Liver (tissue), 9 donors: Measurements from ENCODE around the gene USP6NL. TPM values are rescaled to one million over a fixed set of nuclear protein-coding genes. Genes with fewer than 3 reads are reported as not detected.

ENCODE experiments used
- DNase-seq: peaks from one replicate; pipeline ENCODE4 v3.0.0-alpha.2; 2017; ENCODE audit warnings: low spot score
- H3K27ac ChIP-seq, 2 donors: one replicate each; pipeline ENCODE4 v1.7.0; 2013; ENCODE audit warnings: inconsistent platforms in 2 of 2, low read length in 2 of 2, control low read depth in 1 of 2, low read depth in 1 of 2, mild to moderate bottlenecking in 1 of 2
- H3K27me3 ChIP-seq, 4 donors: one replicate each; pipeline versions ENCODE4 v1.6.1 to v1.7.0; 2013; ENCODE audit warnings: low read length in 3 of 4, inconsistent platforms in 1 of 4, mild to moderate bottlenecking in 1 of 4, moderate library complexity in 1 of 4; ENCODE audit not compliant: control insufficient read depth in 4 of 4, insufficient read depth in 4 of 4
- H3K36me3 ChIP-seq, 4 donors: one replicate each; pipeline versions ENCODE4 v1.6.1 to v1.7.0; 2013; ENCODE audit warnings: low read length in 3 of 4, mild to moderate bottlenecking in 3 of 4, low read depth in 1 of 4, moderate library complexity in 1 of 4; ENCODE audit not compliant: control insufficient read depth in 4 of 4, insufficient read depth in 3 of 4
- H3K4me1 ChIP-seq, 4 donors: one replicate each; pipeline versions ENCODE4 v1.6.1 to v1.7.0; 2013; ENCODE audit warnings: low read length in 3 of 4, mild to moderate bottlenecking in 3 of 4, moderate library complexity in 1 of 4; ENCODE audit not compliant: control insufficient read depth in 4 of 4, insufficient read depth in 4 of 4
- H3K4me3 ChIP-seq, 3 donors: one replicate each; pipeline versions ENCODE4 v1.6.1 to v1.7.0; 2013; ENCODE audit warnings: low read length in 3 of 3, control low read depth in 1 of 3, low read depth in 1 of 3, mild to moderate bottlenecking in 1 of 3
- H3K9ac ChIP-seq, 2 donors: one replicate each; pipeline ENCODE4 v1.7.0; 2013; ENCODE audit warnings: low read length in 2 of 2, mild to moderate bottlenecking in 2 of 2, moderate library complexity in 2 of 2, control low read depth in 1 of 2, low read depth in 1 of 2
- H3K9me3 ChIP-seq, 4 donors: one replicate each; pipeline versions ENCODE4 v1.6.1 to v1.7.0; 2013; ENCODE audit warnings: low read length in 3 of 4; ENCODE audit not compliant: control insufficient read depth in 4 of 4
- EGR1 ChIP-seq, 2 donors: IDR thresholded peaks; 2 replicates each; pipeline ENCODE4 v1.6.1; 2016 to 2018; ENCODE audit warnings: antibody characterized with exemption in 2 of 2, low read depth in 2 of 2
- FOXA1 ChIP-seq: IDR thresholded peaks from 2 replicates; pipeline ENCODE4 v1.6.1; 2016; ENCODE audit warnings: antibody characterized with exemption
- FOXA2 ChIP-seq: IDR thresholded peaks from 2 replicates; pipeline ENCODE4 v1.6.1; 2016; ENCODE audit warnings: antibody characterized with exemption
- GABPA ChIP-seq, 2 donors: IDR thresholded peaks in 1 of 2; conservative IDR thresholded peaks in 1 of 2; 2 replicates each; pipeline ENCODE4 v1.6.1; 2016; ENCODE audit warnings: antibody characterized with exemption in 2 of 2, mild to moderate bottlenecking in 1 of 2, moderate library complexity in 1 of 2
- HNF4A ChIP-seq, 2 donors: conservative IDR thresholded peaks; 2 replicates each; pipeline ENCODE4 v1.6.1; 2016; ENCODE audit warnings: antibody characterized with exemption in 2 of 2, mild to moderate bottlenecking in 2 of 2
- HNF4G ChIP-seq: IDR thresholded peaks from 2 replicates; pipeline ENCODE4 v1.6.1; 2016; ENCODE audit warnings: antibody characterized with exemption
- JUND ChIP-seq, 2 donors: IDR thresholded peaks; 2 replicates each; pipeline ENCODE4 v1.6.1; 2016; ENCODE audit warnings: antibody characterized with exemption in 2 of 2
- NR2F2 ChIP-seq: IDR thresholded peaks from 2 replicates; pipeline ENCODE4 v1.6.1; 2016; ENCODE audit warnings: antibody characterized with exemption
- RAD21 ChIP-seq, 2 donors: IDR thresholded peaks; 2 replicates each; pipeline ENCODE4 v1.6.1; 2016; ENCODE audit warnings: antibody characterized with exemption in 2 of 2, mild to moderate bottlenecking in 2 of 2
- RXRA ChIP-seq, 2 donors: IDR thresholded peaks; 2 replicates each; pipeline ENCODE4 v1.6.1; 2017 to 2018; ENCODE audit warnings: antibody characterized with exemption in 2 of 2, mild to moderate bottlenecking in 1 of 2
- SP1 ChIP-seq: IDR thresholded peaks from 2 replicates; pipeline ENCODE4 v1.6.1; 2018; ENCODE audit warnings: antibody characterized with exemption, mild to moderate bottlenecking
- TAF1 ChIP-seq: conservative IDR thresholded peaks from 2 replicates; pipeline ENCODE4 v1.6.1; 2016; ENCODE audit warnings: antibody characterized with exemption, mild to moderate bottlenecking
- YY1 ChIP-seq: IDR thresholded peaks from 2 replicates; pipeline ENCODE4 v1.6.1; 2016; ENCODE audit warnings: antibody characterized with exemption, mild to moderate bottlenecking
- WGBS: extraction: QIAGEN DNeasy Blood & Tissue Kit; methylation state at CpG from one replicate; pipeline ENCODE4 v1.1.7; 2013; 5-methylcytosine and 5-hydroxymethylcytosine counted together
- polyA plus RNA-seq, 2 donors: library from polyadenylated mRNA; stranded (reverse) in 1 of 2; unstranded in 1 of 2; fragments of 200-250 nt in 1 of 2; fragments of >200 nt in 1 of 2; fragmentation: Nextera tagmentation in 1 of 2; extraction: Ambion mirVana in 1 of 2; gene quantifications; one replicate each; pipeline versions ENCODE4 v1.2.1 to v1.2.3, GENCODE V29; 2013 to 2015
- total RNA-seq, 2 donors: library from RNA; depleted of rRNA; stranded (reverse); fragments of >200 nt; gene quantifications; one replicate each; pipeline ENCODE4 v1.2.3, GENCODE V29; 2014
- TF ChIP-seq, protein P1 (sequence below): IDR thresholded peaks from 2 replicates; pipeline ENCODE4 v1.6.1; 2016; ENCODE audit warnings: antibody characterized with exemption, mild to moderate bottlenecking
- TF ChIP-seq, protein P2 (sequence below): IDR thresholded peaks from 2 replicates; pipeline ENCODE4 v1.6.1; 2016; ENCODE audit warnings: antibody characterized with exemption
- TF ChIP-seq, protein P3 (sequence below): IDR thresholded peaks from 2 replicates; pipeline ENCODE4 v1.6.1; 2016; ENCODE audit warnings: antibody characterized with exemption
- TF ChIP-seq, protein P4 (sequence below): IDR thresholded peaks from 2 replicates; pipeline ENCODE4 v1.6.1; 2016; ENCODE audit warnings: antibody characterized with exemption
- TF ChIP-seq, protein P5 (sequence below): fragments of 150-350 bp; IDR thresholded peaks from 2 replicates; pipeline ENCODE4 v1.5.1; 2017; ENCODE audit warnings: improper control_type of control experiment, low read depth, low read length; ENCODE audit not compliant: missing input control
- donor health status: healthy.
- donor health status: healthy.
- donor health status: healthy.
- donor health status: healthy.
- donor health status: healthy.

USP6NL gene
- total and polyA plus RNA-seq, 4 donors, result 3.8 to 15.0 (median 10.2) TPM

DNA sequence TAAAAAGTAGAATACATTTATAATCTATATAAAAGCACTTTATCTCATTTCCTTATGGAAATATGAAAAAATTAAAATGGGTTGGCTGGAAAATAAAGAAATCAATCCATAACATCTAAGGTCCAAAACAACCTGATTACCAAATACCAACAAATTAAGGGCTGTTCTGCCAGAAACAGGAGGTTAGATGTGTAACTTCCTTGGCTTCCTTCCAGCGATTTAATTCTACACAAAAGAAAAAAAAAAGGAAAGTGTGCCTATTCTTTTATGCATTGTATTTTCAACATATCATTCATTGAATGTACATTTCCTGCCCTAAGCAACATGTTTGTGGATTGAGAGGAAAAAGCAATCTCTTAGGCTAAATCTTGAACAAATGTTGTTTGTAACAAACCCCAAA lies 36.2 kb upstream of the USP6NL start:
- DNase-seq, result no peak
- H3K27ac ChIP-seq, result no peak overlapping the region
- H3K4me1 ChIP-seq, result peaks cover 0 to 8% (median 5%) of the 10 kb centered on the region in 4 donors
- TF ChIP-seq, protein P1, sequence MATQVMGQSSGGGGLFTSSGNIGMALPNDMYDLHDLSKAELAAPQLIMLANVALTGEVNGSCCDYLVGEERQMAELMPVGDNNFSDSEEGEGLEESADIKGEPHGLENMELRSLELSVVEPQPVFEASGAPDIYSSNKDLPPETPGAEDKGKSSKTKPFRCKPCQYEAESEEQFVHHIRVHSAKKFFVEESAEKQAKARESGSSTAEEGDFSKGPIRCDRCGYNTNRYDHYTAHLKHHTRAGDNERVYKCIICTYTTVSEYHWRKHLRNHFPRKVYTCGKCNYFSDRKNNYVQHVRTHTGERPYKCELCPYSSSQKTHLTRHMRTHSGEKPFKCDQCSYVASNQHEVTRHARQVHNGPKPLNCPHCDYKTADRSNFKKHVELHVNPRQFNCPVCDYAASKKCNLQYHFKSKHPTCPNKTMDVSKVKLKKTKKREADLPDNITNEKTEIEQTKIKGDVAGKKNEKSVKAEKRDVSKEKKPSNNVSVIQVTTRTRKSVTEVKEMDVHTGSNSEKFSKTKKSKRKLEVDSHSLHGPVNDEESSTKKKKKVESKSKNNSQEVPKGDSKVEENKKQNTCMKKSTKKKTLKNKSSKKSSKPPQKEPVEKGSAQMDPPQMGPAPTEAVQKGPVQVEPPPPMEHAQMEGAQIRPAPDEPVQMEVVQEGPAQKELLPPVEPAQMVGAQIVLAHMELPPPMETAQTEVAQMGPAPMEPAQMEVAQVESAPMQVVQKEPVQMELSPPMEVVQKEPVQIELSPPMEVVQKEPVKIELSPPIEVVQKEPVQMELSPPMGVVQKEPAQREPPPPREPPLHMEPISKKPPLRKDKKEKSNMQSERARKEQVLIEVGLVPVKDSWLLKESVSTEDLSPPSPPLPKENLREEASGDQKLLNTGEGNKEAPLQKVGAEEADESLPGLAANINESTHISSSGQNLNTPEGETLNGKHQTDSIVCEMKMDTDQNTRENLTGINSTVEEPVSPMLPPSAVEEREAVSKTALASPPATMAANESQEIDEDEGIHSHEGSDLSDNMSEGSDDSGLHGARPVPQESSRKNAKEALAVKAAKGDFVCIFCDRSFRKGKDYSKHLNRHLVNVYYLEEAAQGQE, result no peak
- no peak for TF ChIP-seq JUND (IDR thresholded peaks at IDR 0.05)
- TF ChIP-seq NR2F2, result no peak
- no peak for TF ChIP-seq EGR1 (IDR thresholded peaks at IDR 0.05; ENCODE audit: low read depth in 2 of 2)
- peak in 1 of 2 donors; percentile 19 for TF ChIP-seq RXRA (IDR thresholded peaks at IDR 0.05)
- no peak for TF ChIP-seq HNF4G
- TF ChIP-seq HNF4A (conservative IDR thresholded peaks at IDR 0.05), result peak; percentile 53 to 57
- TF ChIP-seq RAD21 (IDR thresholded peaks at IDR 0.05), result no peak
- TF ChIP-seq, protein P2, sequence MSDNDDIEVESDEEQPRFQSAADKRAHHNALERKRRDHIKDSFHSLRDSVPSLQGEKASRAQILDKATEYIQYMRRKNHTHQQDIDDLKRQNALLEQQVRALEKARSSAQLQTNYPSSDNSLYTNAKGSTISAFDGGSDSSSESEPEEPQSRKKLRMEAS, result no peak
- H3K9me3 ChIP-seq, result no peaks in the 10 kb centered on the region
- H3K4me3 ChIP-seq, result no peak overlapping the region
- 17% methylated on average over 1 of the region's 1 CpG for WGBS
- H3K27me3 ChIP-seq, result no peaks in the 10 kb centered on the region
- no peak overlapping the region for H3K9ac ChIP-seq
- H3K36me3 ChIP-seq, result no peaks in the 10 kb centered on the region

DNA sequence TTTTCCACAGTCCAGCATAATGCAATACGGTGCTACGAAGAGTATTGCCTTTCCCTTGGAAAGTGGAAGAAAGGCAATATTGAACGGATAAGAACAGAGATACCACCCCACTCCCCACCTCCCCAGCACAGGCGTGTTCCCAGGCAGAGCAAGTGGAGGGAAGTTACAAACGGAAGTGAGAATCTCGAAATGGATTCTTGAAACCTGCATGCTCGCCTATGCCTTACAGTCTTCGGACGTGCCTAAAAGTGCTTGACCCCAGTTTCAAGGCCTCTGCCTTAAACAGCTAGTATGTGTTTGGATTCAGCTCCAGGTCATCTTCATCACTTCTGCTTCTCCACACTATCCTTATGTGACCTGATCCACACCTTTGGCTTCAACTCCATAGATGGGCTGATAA lies 35.0 kb upstream of the USP6NL start:
- WGBS, result 90% methylated on average over 9 of the region's 9 CpGs
- Histone ChIP-seq H3K4me1 (peaks cover 0 to 8% (median 5%) of the 10 kb centered on the region in 4 donors), H3K36me3 (no peaks in the 10 kb centered on the region), H3K27ac (no peak overlapping the region), H3K27me3 (no peaks in the 10 kb centered on the region), H3K9ac (no peak overlapping the region), H3K4me3 (no peak overlapping the region), H3K9me3 (no peaks in the 10 kb centered on the region)
- DNase-seq, result no peak
- no peak for TF ChIP-seq EGR1 (IDR thresholded peaks at IDR 0.05; ENCODE audit: low read depth in 2 of 2)
- TF ChIP-seq, protein P3, sequence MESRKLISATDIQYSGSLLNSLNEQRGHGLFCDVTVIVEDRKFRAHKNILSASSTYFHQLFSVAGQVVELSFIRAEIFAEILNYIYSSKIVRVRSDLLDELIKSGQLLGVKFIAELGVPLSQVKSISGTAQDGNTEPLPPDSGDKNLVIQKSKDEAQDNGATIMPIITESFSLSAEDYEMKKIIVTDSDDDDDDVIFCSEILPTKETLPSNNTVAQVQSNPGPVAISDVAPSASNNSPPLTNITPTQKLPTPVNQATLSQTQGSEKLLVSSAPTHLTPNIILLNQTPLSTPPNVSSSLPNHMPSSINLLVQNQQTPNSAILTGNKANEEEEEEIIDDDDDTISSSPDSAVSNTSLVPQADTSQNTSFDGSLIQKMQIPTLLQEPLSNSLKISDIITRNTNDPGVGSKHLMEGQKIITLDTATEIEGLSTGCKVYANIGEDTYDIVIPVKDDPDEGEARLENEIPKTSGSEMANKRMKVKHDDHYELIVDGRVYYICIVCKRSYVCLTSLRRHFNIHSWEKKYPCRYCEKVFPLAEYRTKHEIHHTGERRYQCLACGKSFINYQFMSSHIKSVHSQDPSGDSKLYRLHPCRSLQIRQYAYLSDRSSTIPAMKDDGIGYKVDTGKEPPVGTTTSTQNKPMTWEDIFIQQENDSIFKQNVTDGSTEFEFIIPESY, result no peak
- TF ChIP-seq, protein P4, sequence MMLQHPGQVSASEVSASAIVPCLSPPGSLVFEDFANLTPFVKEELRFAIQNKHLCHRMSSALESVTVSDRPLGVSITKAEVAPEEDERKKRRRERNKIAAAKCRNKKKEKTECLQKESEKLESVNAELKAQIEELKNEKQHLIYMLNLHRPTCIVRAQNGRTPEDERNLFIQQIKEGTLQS, result no peak
- no peak for TF ChIP-seq HNF4G
- TF ChIP-seq, protein P1, result no peak
- TF ChIP-seq RAD21 (IDR thresholded peaks at IDR 0.05), result no peak
- TF ChIP-seq RXRA (IDR thresholded peaks at IDR 0.05), result no peak
- TF ChIP-seq, protein P5, sequence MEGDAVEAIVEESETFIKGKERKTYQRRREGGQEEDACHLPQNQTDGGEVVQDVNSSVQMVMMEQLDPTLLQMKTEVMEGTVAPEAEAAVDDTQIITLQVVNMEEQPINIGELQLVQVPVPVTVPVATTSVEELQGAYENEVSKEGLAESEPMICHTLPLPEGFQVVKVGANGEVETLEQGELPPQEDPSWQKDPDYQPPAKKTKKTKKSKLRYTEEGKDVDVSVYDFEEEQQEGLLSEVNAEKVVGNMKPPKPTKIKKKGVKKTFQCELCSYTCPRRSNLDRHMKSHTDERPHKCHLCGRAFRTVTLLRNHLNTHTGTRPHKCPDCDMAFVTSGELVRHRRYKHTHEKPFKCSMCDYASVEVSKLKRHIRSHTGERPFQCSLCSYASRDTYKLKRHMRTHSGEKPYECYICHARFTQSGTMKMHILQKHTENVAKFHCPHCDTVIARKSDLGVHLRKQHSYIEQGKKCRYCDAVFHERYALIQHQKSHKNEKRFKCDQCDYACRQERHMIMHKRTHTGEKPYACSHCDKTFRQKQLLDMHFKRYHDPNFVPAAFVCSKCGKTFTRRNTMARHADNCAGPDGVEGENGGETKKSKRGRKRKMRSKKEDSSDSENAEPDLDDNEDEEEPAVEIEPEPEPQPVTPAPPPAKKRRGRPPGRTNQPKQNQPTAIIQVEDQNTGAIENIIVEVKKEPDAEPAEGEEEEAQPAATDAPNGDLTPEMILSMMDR, result no peak
- TF ChIP-seq, protein P2, result no peak
- TF ChIP-seq YY1, result no peak
- no peak for TF ChIP-seq NR2F2
- TF ChIP-seq TAF1, result no peak
- TF ChIP-seq GABPA (IDR thresholded peaks at IDR 0.05 in 1 of 2, conservative IDR thresholded peaks at IDR 0.05 in 1 of 2), result no peak
- no peak for TF ChIP-seq JUND (IDR thresholded peaks at IDR 0.05)
- TF ChIP-seq FOXA1, result no peak
- TF ChIP-seq FOXA2, result no peak
- no peak for TF ChIP-seq SP1
